Natural killer cell (primary cell): ENCODE data around the gene SNAPC3. TPM values are rescaled to one million over a fixed set of nuclear protein-coding genes. Genes with fewer than 3 reads are reported as not detected.
A peak's percentile ranks its signal among the peaks of the same experiment; 100 is the strongest.

ENCODE experiments used
- ATAC-seq, 3 donors: fragments of 150-1000 bp in 2 of 3; fragments of 200-7000 bp in 1 of 3; cut with Tn5 transposase; 1 replicate in 1 of 3; 2 replicates in 2 of 3; pipeline ENCODE4 v1.10.0; 2021; ENCODE audit warnings: mild to moderate bottlenecking in 2 of 3, moderate library complexity in 2 of 3
- DNase-seq, 2 donors: peaks; one replicate each; pipeline versions ENCODE4 v3.0.0 to v3.0.0-alpha.2; 2013 to 2021; ENCODE audit warnings: mixed read lengths in 1 of 2
- H3K27ac ChIP-seq: one replicate; pipeline ENCODE4 v1.5.1; 2013; ENCODE audit warnings: mild to moderate bottlenecking, low read length
- H3K27me3 ChIP-seq: one replicate; pipeline ENCODE4 v1.6.1; 2013; ENCODE audit warnings: low read length; ENCODE audit not compliant: control insufficient read depth, insufficient read depth
- H3K36me3 ChIP-seq: one replicate; pipeline ENCODE4 v1.6.1; 2013; ENCODE audit warnings: low read length; ENCODE audit not compliant: control insufficient read depth, insufficient read depth
- H3K4me1 ChIP-seq: one replicate; pipeline ENCODE4 v1.6.1; 2013; ENCODE audit warnings: low read length; ENCODE audit not compliant: control insufficient read depth, insufficient read depth
- H3K4me3 ChIP-seq: one replicate; pipeline ENCODE4 v1.5.1; 2013; ENCODE audit warnings: low read length
- H3K9me3 ChIP-seq: one replicate; pipeline ENCODE4 v1.6.1; 2013; ENCODE audit warnings: low read length; ENCODE audit not compliant: control insufficient read depth, insufficient read depth
- H3K27ac Mint-ChIP-seq, 2 donors: one replicate each; pipeline ENCODE4 v1.8.0; 2022; ENCODE audit warnings: mild to moderate bottlenecking in 2 of 2, mixed read lengths in 2 of 2, moderate library complexity in 1 of 2
- H3K27me3 Mint-ChIP-seq, 2 donors: one replicate each; pipeline ENCODE4 v1.8.0; 2022; ENCODE audit warnings: low read depth in 2 of 2, mixed read lengths in 2 of 2
- H3K36me3 Mint-ChIP-seq: one replicate; pipeline ENCODE4 v1.8.0; 2022; ENCODE audit warnings: mixed read lengths
- H3K4me1 Mint-ChIP-seq, 2 donors: one replicate each; pipeline ENCODE4 v1.8.0; 2022; ENCODE audit warnings: mixed read lengths in 2 of 2
- H3K4me3 Mint-ChIP-seq: one replicate; pipeline ENCODE4 v1.8.0; 2022; ENCODE audit warnings: mild to moderate bottlenecking, moderate library complexity, mixed read lengths
- H3K9me3 Mint-ChIP-seq, 2 donors: one replicate each; pipeline ENCODE4 v1.8.0; 2022; ENCODE audit warnings: mixed read lengths in 2 of 2
- CTCF ChIP-seq: fragments of 200-600 bp; IDR thresholded peaks from one replicate; pipeline ENCODE4 v1.8.0; 2022; ENCODE audit warnings: antibody characterized with exemption
- WGBS: methylation state at CpG from one replicate; pipeline ENCODE4 v1.1.7; 2013; ENCODE audit warnings: missing lambda C conversion rate; ENCODE audit not compliant: insufficient coverage; 5-methylcytosine and 5-hydroxymethylcytosine counted together
- intact Hi-C: fragments of 100-400 bp; cut with micrococcal nuclease; formaldehyde crosslinking; loops from one replicate; pipeline ENCODE4 v1.14.2; 2022
- total RNA-seq, 4 donors: library from RNA; stranded (reverse); fragments of 120-200 nt in 1 of 4; gene quantifications; one replicate each; pipeline versions ENCODE4 v1.2.3 to v1.2.4, GENCODE V29; 2013 to 2022

The SNAPC3 gene
- total RNA-seq, 3 donors from 2014 or later (not counting 1 experiment from before 2014, with no cell fraction given), result 18.5 to 22.2 (median 19.2) TPM

GRCh38 chr9:15505921-15506320 is 83.2 kb downstream of the SNAPC3 start:
- H3K4me1 Mint-ChIP-seq, result peaks cover 50 to 55% of the 10 kb centered on the region in 2 donors
- H3K4me1 ChIP-seq, result peaks cover 3% of the 10 kb centered on the region

GRCh38 chr9:15509931-15510788 is 87.5 kb downstream of the SNAPC3 start:
- Histone ChIP-seq H3K9me3 (no peaks in the 10 kb centered on the region), H3K27me3 (no peaks in the 10 kb centered on the region), H3K27ac (peak overlapping the region; percentile 80), H3K4me3 (peak overlapping the region; percentile 92), H3K36me3 (peaks cover 18% of the 10 kb centered on the region), H3K4me1 (peaks cover 7% of the 10 kb centered on the region)
- WGBS, result under 1% methylated on average over 66 of the region's 76 CpGs
- intact Hi-C loops, result loop anchor here (1.0 to 2.0 kb wide), 2 partner anchors 88 to 203 kb away; partner anchors contain the start of genes SNAPC3 and TTC39B
- Mint-ChIP-seq H3K36me3 (no peaks in the 10 kb centered on the region), H3K4me1 (peaks cover 43 to 45% of the 10 kb centered on the region in 2 donors), H3K4me3 (peak overlapping the region; percentile 96), H3K27ac (peak overlapping the region; percentile 98), H3K27me3 (no peaks in the 10 kb centered on the region), H3K9me3 (no peaks in the 10 kb centered on the region)
- ATAC-seq (peak; percentile 56 to 59 (median 56)), DNase-seq (peak in 1 of 2 donors; percentile 83)
- no peak for TF ChIP-seq CTCF

More at GRCh38 chr9:15505921-15506320, 83.2 kb downstream of the SNAPC3 start:
- H3K36me3 ChIP-seq, result peaks cover 33% of the 10 kb centered on the region
- H3K9me3 Mint-ChIP-seq, result no peaks in the 10 kb centered on the region
- H3K27me3 Mint-ChIP-seq, result no peaks in the 10 kb centered on the region
- no peak for TF ChIP-seq CTCF
- no peaks in the 10 kb centered on the region for H3K36me3 Mint-ChIP-seq
- H3K27ac Mint-ChIP-seq, result peak overlapping the region in 1 of 2 donors; percentile 53
- H3K4me3 Mint-ChIP-seq, result no peak overlapping the region
- no peaks in the 10 kb centered on the region for H3K27me3 ChIP-seq
- H3K9me3 ChIP-seq, result no peaks in the 10 kb centered on the region
- ATAC-seq (no peak), DNase-seq (peak in 1 of 2 donors; percentile 36)
- intact Hi-C loops, result no loop called here
- no peak overlapping the region for H3K27ac ChIP-seq
- no peak overlapping the region for H3K4me3 ChIP-seq
- 76% methylated on average over 3 of the region's 3 CpGs for WGBS

- peak; percentile 81 to 92 (median 83) for ATAC-seq
- H3K9me3 Mint-ChIP-seq, result no peaks in the 10 kb centered on the region
- intact Hi-C loops, result loop anchor here (1.0 to 2.0 kb wide), 3 partner anchors 42 to 204 kb away; partner anchors contain the start of genes CCDC171, SNAPC3 and TTC39B
- H3K27ac ChIP-seq, result peak within 1 kb of the TSS; percentile 97
- no peak for TF ChIP-seq CTCF
- peaks cover 14% of the 10 kb centered on the region for H3K36me3 ChIP-seq
- WGBS, result under 1% methylated on average over 72 of the region's 72 CpGs
- no peaks in the 10 kb centered on the region for H3K27me3 Mint-ChIP-seq
- H3K4me3 ChIP-seq, result peak within 1 kb of the TSS; percentile 92
- peaks cover 7% of the 10 kb centered on the region for H3K4me1 ChIP-seq
- peak within 1 kb of the TSS; percentile 98 for H3K27ac Mint-ChIP-seq
- peak; percentile 87 to 93 for DNase-seq
- no peaks in the 10 kb centered on the region for H3K36me3 Mint-ChIP-seq
- no peaks in the 10 kb centered on the region for H3K27me3 ChIP-seq
- peak within 1 kb of the TSS; percentile 98 for H3K4me3 Mint-ChIP-seq
- H3K4me1 Mint-ChIP-seq, result peaks cover 41% of the 10 kb centered on the region in 2 donors
- no peaks in the 10 kb centered on the region for H3K9me3 ChIP-seq
Observed at GRCh38 chr9:15510789-15511575, 88.3 kb downstream of the SNAPC3 start, which contains the start of gene PSIP1. Gene PSIP1, minus strand, starts transcription at chr9:15510970. Its CDS starts 782 bp downstream, at chr9:15510188.

Other genes starting within 250 kb of the SNAPC3 start
- gene TTC39B, start 115.7 kb upstream of the SNAPC3 start, total RNA-seq, result 10 to 100 TPM; 51.2 to 65.1 (median 54.2) TPM
- gene PSIP1, start 88.1 kb downstream of the SNAPC3 start, total RNA-seq, result 10 to 100 TPM; 50.3 to 83.1 (median 72.6) TPM
- gene CCDC171, start 130.2 kb downstream of the SNAPC3 start, total RNA-seq, result 1 to 10 TPM; 1.5 to 2.6 (median 2.2) TPM